ENCODE results near the gene ZCCHC13.
"Not testable (repeated sequence)": the region's sequence is repeated elsewhere in the genome, so short reads cannot be mapped to it uniquely, and the experiment has no call there.

Gene ZCCHC13

DNA sequence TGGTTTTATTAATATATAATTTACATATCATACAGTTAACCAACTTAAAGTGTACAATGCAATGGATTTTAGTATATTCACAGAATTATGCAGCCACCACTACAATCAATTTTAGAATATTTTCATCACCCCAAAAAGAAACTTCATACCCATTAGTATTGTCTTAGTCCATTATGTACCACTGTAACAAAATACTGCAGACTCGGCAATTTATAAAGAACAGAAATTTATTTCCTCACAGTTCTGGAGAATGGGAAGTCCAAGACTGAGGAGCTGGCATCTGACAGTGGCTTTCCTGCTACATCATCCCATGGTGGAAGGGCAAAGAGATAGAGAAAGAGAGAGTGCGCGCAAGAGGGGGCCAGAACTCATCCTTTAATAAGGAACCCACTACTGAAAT, 8.9 kb upstream of the ZCCHC13 start:
- no peaks in the 10 kb centered on the region for H3K36me3 ChIP-seq (replicated peaks)
- TF ChIP-seq CTCF (IDR thresholded peaks at IDR 0.05; ENCODE audit: low read depth, low read length, missing control alignments): no peak
- no peak for DNase-seq
- no peak overlapping the region for H3K27ac ChIP-seq
- H3K27me3 ChIP-seq (replicated peaks): no peaks in the 10 kb centered on the region
- H3K4me3 ChIP-seq (ENCODE audit: low read depth, low read length): no peak overlapping the region
- in situ Hi-C loops (cut with HindIII; ENCODE audit: low pct_ligation_motif_present, low sequenced_read_pairs): no loop called here

DNA sequence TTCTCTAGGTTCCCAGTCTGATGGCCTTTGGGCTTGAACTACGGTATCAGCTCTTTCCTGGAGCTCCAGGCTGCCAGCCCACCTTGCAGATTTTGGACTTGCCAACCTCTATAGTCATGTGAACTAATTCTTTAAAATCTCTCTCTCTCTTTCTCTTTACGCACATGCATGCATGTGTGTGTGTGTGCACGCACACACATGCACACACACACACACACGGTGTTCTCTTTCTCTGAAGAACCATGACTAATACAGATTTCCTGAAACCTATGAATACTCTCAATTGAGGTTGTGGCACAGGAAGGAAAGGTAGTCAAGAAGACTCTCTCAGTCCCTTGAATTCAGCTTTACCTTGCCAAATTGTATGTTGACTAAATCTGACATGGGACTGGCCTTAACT, 6.2 kb upstream of the ZCCHC13 start:
- H3K27me3 ChIP-seq (replicated peaks): no peaks in the 10 kb centered on the region
- no peak overlapping the region for H3K27ac ChIP-seq
- in situ Hi-C loops (cut with HindIII; ENCODE audit: low pct_ligation_motif_present, low sequenced_read_pairs): no loop called here
- no peak for TF ChIP-seq CTCF (IDR thresholded peaks at IDR 0.05; ENCODE audit: low read depth, low read length, missing control alignments)
- DNase-seq: no peak
- H3K36me3 ChIP-seq (replicated peaks): no peaks in the 10 kb centered on the region
- no peak overlapping the region for H3K4me3 ChIP-seq (ENCODE audit: low read depth, low read length)

- no peak for TF ChIP-seq CTCF (IDR thresholded peaks at IDR 0.05; ENCODE audit: low read depth, low read length, missing control alignments)
- no peak for DNase-seq
- no peaks in the 10 kb centered on the region for H3K27me3 ChIP-seq (replicated peaks)
- no peaks in the 10 kb centered on the region for H3K36me3 ChIP-seq (replicated peaks)
- no peak overlapping the region for H3K4me3 ChIP-seq (ENCODE audit: low read depth, low read length)
- in situ Hi-C loops (cut with HindIII; ENCODE audit: low pct_ligation_motif_present, low sequenced_read_pairs): no loop called here
- H3K27ac ChIP-seq: no peak overlapping the region
Measured at GRCh38 chrX:74300869-74301268, 3.1 kb upstream of the ZCCHC13 start.

GRCh38 chrX:74318672-74319071, 14.7 kb downstream of the ZCCHC13 start:
- no peak for TF ChIP-seq CTCF (IDR thresholded peaks at IDR 0.05; ENCODE audit: low read depth, low read length, missing control alignments)
- H3K4me3 ChIP-seq (ENCODE audit: low read depth, low read length): no peak overlapping the region
- no peaks in the 10 kb centered on the region for H3K27me3 ChIP-seq (replicated peaks)
- in situ Hi-C loops (cut with HindIII; ENCODE audit: low pct_ligation_motif_present, low sequenced_read_pairs): no loop called here
- no peaks in the 10 kb centered on the region for H3K36me3 ChIP-seq (replicated peaks)
- no peak for DNase-seq
- H3K27ac ChIP-seq: no peak overlapping the region

- H3K36me3 ChIP-seq (replicated peaks); H3K27me3 ChIP-seq (replicated peaks); H3K4me3 ChIP-seq (ENCODE audit: low read depth, low read length); DNase-seq; H3K27ac ChIP-seq; in situ Hi-C loops (cut with HindIII; ENCODE audit: low pct_ligation_motif_present, low sequenced_read_pairs): not testable (repeated sequence)
Measured at GRCh38 chrX:74319321-74319720, 15.3 kb downstream of the ZCCHC13 start.

DNA sequence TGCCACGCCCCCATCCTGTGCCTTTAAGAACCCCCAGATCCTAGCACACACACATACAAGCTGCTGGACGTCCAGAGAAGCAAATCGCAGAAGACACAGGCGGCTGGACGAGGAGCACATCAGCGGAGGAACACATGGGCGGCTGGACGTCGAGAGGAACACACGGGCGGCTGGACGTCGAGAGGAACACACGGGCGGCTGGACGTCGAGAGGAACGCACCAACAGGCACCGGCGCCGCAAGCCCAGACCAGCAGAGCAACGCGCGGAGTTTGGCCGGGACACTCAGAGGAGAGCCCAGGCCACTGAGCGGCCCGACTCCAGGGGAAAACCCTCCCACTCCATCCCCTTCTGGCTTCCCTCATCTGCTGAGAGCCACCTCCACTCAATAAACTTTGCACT, 17.2 kb downstream of the ZCCHC13 start:
- Histone ChIP-seq H3K27ac (no peak overlapping the region), H3K4me3 (ENCODE audit: low read depth, low read length) (no peak overlapping the region), H3K36me3 (replicated peaks) (no peaks in the 10 kb centered on the region), H3K27me3 (replicated peaks) (no peaks in the 10 kb centered on the region)
- in situ Hi-C loops (cut with HindIII; ENCODE audit: low pct_ligation_motif_present, low sequenced_read_pairs): no loop called here
- TF ChIP-seq CTCF (IDR thresholded peaks at IDR 0.05; ENCODE audit: low read depth, low read length, missing control alignments): no peak
- DNase-seq: no peak
